ENCODE measurements around the gene ASCC1.

- TF ChIP-seq, protein P1, sequence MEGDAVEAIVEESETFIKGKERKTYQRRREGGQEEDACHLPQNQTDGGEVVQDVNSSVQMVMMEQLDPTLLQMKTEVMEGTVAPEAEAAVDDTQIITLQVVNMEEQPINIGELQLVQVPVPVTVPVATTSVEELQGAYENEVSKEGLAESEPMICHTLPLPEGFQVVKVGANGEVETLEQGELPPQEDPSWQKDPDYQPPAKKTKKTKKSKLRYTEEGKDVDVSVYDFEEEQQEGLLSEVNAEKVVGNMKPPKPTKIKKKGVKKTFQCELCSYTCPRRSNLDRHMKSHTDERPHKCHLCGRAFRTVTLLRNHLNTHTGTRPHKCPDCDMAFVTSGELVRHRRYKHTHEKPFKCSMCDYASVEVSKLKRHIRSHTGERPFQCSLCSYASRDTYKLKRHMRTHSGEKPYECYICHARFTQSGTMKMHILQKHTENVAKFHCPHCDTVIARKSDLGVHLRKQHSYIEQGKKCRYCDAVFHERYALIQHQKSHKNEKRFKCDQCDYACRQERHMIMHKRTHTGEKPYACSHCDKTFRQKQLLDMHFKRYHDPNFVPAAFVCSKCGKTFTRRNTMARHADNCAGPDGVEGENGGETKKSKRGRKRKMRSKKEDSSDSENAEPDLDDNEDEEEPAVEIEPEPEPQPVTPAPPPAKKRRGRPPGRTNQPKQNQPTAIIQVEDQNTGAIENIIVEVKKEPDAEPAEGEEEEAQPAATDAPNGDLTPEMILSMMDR (IDR thresholded peaks at IDR 0.05; ENCODE audit: low read depth, low read length, poor library complexity, severe bottlenecking), result no peak
- no peak for TF ChIP-seq EZH2phosphoT487 (IDR thresholded peaks at IDR 0.05; ENCODE audit: borderline replicate concordance, low read length)
Measured at GRCh38 chr10:72124989-72125388, 91.1 kb downstream of the ASCC1 start.
